Measurements from ENCODE around the gene RNASE8.
"Not testable (repeated sequence)": the region's sequence is repeated elsewhere in the genome, so short reads cannot be mapped to it uniquely, and the experiment has no call there.

The RNASE8 gene, protein sequence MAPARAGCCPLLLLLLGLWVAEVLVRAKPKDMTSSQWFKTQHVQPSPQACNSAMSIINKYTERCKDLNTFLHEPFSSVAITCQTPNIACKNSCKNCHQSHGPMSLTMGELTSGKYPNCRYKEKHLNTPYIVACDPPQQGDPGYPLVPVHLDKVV

DNA sequence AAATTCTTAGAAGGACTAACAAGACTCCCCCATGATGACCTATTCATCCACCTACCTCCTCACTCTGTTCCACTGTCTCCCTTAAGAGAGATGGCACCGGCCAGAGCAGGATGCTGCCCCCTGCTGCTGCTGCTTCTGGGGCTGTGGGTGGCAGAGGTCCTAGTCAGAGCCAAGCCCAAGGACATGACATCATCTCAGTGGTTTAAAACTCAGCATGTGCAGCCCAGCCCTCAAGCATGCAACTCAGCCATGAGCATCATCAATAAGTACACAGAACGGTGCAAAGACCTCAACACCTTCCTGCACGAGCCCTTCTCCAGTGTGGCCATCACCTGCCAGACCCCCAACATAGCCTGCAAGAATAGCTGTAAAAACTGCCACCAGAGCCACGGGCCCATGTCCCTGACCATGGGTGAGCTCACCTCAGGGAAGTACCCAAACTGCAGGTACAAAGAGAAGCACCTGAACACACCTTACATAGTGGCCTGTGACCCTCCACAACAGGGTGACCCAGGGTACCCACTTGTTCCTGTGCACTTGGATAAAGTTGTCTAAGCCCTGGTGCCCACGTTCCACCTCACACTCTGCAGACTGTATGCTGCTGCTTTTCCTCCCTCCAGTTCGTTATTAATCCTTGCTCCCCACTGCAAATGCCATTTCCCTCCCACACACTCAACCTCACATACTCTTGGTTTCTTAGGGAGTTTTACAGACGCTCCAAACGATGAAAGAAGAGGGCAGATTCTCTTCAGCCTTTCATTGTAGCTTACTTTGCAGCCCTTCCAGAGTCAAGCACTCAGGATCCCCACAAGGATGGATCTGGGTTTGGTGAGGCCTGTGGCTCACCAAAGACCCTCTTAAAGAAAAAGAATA, at the start of gene RNASE8:
Gene RNASE8, plus strand, starts transcription at position 20 of the 873 bp plus-strand sequence. Its CDS starts 71 bp downstream, at position 91.
- no peak for DNase-seq

DNA sequence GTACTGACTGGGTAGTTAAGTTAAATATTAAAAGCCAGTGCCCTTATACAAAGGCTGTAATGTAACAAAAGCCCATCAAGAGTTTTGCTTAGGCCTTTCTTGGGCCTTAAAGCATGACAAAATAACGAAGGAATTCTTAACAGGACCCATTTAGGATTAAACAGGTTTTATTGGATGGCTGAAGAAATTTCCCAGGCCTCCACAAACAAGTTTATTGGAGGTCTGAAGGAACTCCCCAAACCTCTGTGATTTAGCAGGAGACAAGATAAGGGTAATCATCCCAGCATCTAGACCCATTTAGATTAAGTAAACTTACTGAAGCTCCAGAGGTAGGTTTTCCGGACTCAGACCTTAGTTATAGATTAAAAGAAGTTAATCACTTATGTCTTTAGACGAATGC, 47.9 kb upstream of the RNASE8 start:
- not testable (repeated sequence) for DNase-seq

DNA sequence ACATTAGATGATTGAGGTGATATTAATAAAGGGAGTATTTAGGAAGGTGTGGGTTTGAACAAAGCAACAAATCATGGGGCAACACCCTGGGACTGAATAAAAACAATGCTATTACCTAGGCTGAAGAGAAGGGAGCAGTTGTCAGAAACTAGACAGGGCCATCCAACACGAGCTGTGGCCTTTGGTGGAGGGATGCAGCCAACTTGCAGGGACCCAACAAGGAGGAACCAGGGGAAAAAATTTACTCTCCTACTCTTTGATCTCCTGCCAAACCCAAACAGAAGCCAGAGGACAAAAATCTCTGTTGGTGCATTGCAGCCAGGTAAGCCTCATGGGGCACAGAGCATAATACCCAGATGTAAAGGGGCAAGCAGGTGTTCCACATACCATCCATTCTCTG, 46.5 kb upstream of the RNASE8 start:
- DNase-seq = no peak

DNA sequence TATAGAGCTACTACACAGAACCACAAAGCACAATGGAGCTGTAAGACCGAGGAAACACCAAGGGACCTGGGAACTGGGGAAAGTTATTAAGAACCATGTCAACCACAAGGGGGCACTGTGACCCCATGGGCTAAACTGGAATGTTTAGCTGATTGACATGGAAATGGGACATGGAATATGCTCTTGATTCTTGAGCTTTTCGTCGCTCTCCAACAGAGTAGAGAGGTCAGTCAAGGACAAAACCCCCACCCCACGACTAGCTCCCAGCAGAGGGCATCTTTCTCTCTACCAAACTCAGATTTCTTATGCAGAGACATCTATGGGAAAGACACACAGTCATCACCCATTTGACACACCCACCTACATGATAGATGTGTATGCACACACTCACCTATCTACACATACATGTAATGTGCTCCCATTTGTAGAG, 42.8 kb upstream of the RNASE8 start:
- DNase-seq = peak; percentile 10

DNA sequence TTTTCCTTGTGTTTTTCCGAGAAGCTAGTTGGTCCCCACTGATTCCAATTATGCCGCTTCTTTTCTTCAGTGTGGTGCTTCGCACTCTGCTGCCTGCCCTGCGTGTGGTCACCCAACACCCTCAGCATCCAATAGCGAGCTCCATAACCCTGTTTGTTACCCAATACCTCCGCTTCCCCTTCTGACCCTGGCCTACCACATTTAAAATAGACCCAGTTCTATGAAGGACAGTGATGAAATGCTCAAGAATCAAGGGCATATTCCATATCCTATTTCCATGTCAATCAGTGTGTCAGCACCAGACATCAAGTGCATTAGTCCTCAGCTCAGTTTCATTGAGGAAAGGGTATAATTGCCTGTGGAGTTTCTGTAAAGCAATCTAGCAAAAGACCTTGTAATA, 42.3 kb upstream of the RNASE8 start:
- no peak for DNase-seq

DNA sequence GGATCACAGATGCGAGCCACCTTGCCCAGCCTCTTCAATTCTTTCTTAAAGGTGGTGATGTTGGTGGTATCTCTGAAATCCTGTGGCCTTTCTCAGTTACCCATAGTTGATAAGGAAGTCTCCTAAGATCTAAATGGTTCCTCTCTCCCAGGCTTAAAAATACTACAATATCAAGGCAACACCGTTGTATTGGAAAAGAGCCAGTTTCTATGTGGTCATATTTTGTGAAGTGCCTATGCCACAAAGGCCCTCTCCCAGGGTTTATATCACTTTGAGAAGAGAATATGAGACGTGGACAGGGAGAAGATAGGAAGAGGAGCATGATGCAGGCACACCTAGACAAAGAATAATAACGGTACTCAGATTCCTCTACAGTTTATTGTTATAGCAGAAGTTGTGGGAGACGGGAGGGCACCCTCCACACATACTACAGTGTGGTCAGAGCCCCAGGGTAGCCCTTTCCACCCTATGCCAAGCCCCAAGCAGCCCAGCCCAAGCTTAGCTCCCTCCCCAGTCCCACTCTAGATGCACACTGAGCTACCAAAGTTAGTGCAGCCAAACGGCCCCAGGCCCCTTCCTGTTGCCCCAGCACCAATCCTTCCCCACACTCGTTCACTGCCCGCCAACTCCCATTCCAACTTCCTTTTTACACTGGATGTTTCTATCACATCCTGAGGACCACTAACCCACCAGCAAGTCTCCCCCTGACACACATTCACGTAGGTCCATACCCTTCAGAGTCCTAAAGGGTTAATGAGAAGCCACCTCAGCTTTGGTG, 41.0 kb upstream of the RNASE8 start:
- DNase-seq = no peak

DNA sequence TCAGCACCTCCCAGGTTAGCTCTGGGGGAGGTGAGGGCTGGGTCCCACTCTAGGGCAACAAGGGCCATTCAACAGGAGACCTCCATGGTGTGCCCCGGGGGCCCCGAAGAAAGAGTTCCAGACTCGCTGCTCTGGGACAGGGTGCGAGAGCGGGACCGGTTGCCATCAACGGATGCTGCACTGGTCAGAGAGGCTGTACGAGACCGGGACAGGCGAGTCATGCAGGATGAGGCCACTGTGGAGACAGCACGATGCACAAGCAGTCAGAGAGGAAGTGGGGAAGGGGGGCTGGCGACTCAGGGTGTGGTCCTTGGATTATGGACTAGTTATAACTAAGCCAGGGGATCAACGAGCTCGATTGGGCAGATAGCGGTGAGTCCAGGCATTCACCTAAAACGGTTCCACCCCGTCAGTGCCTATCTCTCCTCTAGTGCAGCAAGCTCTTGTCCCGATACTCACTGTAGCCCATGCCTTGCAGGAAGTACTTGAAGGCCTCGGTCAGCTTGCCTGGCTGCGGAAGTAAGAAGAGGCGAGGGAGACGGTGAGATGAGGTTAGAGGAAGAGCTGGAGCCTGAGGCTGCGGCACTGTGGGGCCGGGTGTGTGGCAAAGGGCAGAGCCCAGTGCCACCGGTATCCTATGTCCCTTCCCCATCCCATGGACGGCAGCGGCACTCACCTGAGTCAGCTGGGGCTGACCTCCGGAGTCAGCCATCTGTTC, 39.9 kb upstream of the RNASE8 start:
- no peak for DNase-seq

DNA sequence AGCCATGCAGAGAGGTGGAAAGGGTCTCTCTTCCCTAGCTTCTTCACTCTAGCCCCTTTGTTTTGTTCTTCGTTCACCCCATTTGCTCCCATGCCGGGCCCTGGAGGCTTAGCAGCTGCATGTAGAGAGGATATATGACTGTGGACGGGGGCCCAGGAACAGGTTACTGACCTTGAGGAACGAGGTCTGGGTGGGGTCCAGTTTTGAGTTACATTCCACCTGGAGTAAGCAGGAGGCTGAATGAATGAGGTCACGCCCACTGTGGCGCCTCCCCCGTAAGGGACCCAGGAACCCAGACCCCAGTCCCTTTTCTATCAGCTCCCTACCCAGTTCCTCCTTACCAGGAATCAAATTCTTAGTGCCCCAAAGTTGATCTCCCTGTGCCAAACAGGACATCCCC, 39.3 kb upstream of the RNASE8 start:
- no peak for DNase-seq

DNA sequence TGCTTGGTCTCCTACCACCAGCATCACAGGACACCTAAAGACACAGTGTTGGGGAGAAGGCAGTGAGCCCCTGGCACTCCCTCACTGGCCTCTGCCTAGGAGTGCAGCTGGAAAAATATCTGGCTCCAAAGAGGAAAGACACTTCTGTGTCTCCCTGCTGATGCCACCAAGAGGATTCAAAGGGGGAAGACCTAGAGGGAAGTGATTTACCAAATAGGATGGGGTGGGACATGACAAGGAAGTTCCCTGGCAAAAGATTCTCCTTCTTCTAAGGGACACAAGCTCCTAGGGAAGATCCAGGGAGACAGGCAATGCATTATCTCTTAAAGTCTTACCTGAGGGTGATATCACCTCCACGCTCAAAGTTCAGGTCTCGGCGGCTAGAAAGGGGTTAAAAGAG, 38.8 kb upstream of the RNASE8 start:
- no peak for DNase-seq

DNA sequence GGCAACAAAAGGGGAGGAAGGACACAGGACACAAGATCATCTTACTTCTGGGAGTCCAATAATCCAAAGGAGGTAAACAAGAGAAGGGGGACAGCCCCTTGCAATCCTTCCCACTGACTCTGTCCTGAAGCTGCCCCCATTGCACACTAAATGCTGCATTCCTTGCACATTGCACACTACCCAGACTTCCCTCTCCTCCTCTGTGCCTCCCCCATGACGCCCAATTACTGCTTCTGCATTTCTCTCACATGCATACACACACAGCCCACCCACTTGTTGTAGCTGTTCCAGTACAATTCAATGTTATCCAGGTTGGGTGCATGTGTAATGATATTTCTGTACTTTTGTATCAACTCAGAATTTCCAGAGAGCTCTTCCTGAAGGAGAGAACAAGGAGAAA, 38.3 kb upstream of the RNASE8 start:
- no peak for DNase-seq

DNA sequence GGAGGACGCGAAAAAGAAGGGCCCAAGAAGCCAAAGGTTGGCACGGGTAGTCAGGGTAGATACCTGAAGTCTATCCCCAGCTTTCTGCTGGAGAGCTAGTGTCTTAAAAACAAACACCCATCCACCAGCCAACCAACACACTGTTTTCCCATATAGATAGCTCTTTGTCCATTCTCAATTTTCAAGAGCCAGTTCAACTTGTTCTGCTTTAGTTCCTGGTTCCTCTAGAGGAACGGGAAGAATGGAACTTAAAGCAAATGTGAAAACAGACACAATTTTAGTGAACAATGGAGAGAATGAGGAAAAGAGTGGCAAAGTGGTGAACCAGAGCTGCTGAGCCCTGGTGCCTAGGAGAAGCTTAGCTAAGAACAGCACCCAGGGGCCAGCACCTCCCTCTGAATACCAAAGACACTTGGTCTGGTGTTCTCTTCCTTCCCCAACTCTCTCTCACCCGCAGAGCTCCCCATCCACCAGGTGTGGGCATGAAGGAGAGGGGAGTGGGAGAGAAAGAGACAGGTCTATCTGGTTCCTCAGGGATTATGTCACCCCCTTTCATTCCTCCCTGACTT, 36.6 kb upstream of the RNASE8 start:
- no peak for DNase-seq

DNA sequence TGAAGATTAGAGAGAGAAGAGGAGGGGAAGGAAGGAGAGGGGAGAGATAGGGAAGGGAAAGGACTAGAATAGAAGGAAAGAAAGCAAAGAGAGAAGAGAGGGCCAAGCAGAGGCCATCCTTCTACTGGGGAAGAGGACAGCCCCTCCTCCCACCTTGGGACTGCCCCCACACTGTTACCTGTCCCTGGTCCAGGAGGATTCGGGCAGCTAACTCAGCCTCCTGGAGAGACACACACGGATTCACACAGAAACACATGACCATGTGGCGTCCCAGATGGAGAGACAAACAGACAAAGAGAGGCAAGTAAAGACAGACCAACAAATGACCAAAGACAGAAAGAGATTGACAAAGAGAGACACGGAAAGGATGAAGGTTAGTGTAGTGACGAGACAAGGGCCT, 34.9 kb upstream of the RNASE8 start:
- DNase-seq = no peak

DNA sequence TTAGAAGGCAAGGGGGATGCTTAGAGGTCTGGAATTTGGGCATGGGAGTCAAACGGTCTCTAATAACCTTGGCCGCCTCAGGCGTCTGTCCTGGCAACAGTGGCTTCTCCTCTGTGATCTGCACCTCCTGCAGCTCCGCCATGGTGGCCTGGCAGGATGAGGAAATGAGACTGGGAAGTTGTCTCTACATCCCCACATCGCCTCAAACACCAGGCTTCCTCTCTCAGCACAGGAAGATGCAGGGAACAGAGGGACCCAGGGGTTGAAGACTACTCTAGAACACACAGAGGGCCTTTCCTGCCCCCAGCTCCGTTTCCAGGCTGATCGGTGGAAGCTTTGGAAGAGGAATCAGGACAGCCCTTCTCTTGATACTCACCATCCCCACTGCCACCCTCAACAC, 34.4 kb upstream of the RNASE8 start:
- DNase-seq = no peak

DNA sequence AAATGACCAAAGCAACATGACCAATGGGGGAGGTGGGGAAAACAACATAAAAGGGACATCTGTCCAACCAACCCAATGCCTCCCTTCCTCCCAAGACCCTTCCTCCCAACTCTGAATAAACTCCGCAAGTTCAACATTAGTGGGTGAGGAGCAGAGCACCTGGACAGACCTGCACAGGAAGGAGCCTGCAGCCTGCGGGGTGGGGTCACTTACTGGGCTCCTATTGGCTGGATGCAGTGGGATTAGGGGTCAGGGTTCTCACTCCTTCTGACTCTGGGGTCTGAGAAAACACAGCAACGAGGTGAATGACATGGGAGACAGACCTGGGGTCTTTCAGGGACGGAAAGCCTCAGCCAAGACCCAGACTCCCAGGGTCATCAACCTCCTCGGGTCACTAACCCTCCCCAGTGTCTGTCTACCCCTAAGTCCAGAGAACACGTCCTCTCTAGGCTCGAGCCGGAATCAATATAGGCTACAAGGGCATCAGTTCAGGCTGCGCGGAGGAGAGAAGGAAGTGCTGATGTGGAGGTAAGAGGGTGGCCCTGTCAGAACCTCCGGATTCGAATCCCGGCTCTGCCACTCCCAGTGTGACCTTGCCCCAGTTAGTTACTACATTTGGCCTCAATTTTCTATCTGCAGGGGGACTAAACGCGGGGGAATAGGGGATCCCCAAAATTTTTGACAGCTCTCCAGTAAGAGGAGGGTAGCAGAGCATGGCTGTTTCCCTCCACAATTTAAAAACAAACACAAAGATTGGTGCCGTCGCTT, 33.6 kb upstream of the RNASE8 start:
- DNase-seq = no peak

DNA sequence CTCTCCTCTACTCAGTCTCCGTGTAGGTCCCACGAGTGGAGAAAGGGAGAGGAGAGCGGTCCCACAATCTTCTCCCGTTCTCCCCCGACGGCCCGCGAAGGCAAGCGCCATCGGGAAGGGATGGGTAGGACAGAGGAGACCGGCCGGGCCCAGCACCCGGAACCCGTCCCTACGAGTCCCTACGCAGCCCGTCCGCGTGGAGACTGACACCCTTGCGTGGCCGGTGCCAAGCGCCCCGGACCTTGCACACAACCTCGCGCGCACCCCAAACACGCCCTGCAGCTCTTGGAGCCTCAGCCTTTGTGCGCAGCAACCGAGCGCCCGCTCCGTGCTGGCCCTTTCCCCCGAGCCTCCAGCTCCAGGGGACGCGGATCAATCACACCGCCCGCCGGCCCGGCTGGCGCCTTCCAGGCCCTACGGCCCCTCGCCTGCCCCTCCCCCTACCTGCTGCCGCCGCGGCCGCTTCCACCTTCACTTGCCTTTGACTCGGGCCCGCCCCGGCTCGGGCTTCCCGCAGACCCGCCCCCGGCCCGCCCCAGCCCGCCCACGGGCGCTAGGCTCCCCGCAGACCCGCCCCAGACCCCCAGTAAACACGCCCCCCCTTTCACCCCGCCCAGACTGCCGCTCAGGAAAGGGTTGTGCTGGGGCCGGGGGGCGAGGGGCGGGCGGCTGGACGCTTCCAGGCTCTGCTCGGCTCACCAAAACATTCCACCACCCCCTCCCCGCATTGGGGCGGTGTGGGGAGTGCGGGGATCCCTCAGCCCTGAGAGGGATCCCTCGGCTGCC, 32.8 kb upstream of the RNASE8 start, which contains the start of gene NDRG2:
Gene NDRG2, minus strand, starts transcription at position 477 of the 786 bp plus-strand sequence. CDS start 1,746 bp downstream, outside the sequence.
- no peak for DNase-seq

DNA sequence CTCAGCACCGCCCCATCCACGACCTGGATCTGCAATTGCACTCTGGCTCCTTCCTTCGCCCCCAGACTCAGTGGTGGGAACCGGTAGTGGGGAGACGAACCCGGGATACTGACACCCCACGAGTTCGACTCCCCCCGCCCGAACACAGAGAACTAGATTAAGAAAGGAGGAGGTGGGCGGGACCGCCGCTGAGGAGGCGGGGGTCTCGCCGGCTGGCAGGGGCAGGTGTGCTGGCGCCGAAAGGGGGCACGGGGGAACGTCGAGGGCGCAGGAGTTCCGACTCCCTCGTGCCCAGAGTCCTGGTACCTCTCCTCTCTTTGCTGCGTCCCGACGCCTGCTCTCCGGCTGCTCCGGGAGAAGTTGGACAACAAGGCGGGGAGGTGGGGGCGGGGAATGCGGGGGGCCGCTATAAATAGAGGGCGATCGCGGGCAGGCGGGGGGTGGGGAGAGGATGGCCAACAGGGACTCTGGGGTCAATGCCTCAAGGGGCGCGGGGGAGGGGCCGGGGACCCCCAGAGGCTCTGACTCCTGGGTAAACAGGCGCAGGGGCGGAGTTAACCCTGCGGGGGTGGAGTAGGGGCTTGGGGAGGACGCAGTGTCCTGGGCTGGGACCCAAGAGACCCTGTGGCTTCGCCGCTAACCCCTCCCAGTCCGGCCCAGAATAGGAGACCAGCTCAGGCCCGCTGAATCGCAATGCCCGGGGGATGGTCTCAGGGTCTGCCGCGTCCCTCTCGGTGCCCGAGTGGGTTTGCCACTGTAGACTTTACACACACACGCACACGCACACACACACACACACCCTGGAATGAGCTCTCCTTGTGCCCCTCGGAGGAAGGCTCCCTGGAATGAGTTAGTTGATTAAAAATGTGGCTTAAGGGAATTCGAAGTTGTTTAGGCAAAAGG, 32.0 kb upstream of the RNASE8 start:
- DNase-seq = no peak

DNA sequence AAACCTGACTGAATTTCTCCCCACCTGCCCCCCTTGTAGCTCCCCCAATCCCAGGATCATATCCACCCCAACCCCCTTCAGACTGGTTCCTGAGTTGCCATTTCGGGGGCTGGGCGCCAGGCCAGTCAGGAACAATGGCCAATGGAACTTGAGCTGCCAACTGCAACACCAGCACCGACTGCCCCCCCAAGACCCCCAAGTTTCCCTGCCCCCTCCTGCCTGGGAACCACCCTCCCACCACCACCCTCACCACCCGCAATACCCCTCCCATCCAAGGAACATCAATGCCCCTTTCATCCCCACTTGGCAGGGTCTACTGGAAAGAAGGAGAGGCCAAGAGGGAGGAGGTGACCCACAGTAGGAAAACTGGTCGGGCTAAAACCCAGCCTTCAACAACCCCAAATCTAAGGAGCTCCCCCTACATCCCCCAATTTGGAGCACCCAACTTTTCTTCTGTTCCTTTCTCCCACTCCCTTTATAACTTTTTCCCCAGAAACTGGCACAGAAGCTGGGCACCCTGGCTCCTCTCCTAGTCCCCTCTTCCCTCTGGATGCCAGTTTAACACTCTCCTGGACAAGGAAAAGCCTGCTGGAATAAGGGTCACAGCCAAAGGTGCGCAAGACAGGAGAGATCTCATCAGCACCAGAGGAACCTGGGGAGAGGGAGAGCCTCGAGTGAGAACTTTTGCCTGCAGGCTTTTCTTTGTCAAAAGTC, 31.2 kb upstream of the RNASE8 start:
- DNase-seq = no peak

DNA sequence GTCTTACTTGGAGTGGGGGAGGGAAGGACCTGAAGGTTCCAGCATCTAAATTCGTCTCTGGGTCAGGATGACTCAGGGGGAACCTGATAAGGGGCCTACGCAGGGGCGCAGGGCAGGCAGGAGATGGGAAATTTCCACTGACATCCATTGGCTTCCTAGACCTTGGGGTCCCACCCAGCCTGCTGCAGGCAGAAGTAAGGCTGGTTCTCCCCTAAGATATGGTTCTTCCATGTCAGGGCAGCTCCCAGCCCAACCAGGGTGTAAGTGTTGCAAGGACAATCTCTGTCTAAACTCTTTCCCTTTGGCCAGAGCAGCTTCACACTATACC, 30.7 kb upstream of the RNASE8 start:
- DNase-seq = no peak

DNA sequence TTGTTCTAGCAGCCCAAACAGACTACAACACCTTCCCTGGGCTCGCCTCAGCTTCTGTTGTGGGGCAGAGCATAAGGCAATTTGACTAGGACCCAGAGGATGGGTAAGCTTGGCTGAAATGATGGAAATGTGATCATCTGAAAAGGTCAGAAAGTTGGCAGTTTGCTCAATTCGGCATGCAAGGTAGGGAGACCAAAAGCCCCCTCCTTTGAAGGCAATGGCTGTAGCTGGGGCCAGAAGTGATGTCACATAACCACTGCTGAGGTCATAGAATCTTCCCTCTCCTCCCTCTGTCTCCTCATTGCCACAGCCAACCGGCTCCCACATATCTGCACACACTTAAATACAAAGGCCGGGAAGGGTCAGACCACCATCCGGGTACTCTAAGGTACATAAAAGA, 27.7 kb upstream of the RNASE8 start, which contains the start of gene TPPP2:
Gene TPPP2, plus strand, starts transcription at position 301 of the 400 bp plus-strand sequence. CDS start 365 bp downstream, outside the sequence.
- DNase-seq = no peak
